Fibroblast of lung (primary cell): Measurements from ENCODE around the gene MKNK1. TPM values are rescaled to one million over a fixed set of nuclear protein-coding genes. Genes with fewer than 3 reads are reported as not detected.
A peak's percentile ranks its signal among the peaks of the same experiment; 100 is the strongest.

Experiments
- DNase-seq, 2 donors: peaks; one replicate each; pipeline versions ENCODE4 v3.0.0 to v3.0.0-alpha.2; 2010; ENCODE audit warnings: low read depth in 2 of 2
- H2AFZ ChIP-seq: 2 replicates; pipeline ENCODE4 v1.5.1; 2012; ENCODE audit warnings: low read length, control low read depth, inconsistent platforms
- H3K27ac ChIP-seq: 2 replicates; pipeline ENCODE4 v1.5.1; 2011; ENCODE audit warnings: low read length, control low read depth; ENCODE audit not compliant: insufficient read depth
- H3K27me3 ChIP-seq: 2 replicates; pipeline ENCODE4 v1.5.1; 2011; ENCODE audit warnings: mild to moderate bottlenecking, low read length; ENCODE audit not compliant: control insufficient read depth, insufficient read depth
- H3K36me3 ChIP-seq: 2 replicates; pipeline ENCODE4 v1.5.1; 2011; ENCODE audit warnings: low read length; ENCODE audit not compliant: control insufficient read depth, insufficient read depth
- H3K4me1 ChIP-seq: 2 replicates; pipeline ENCODE4 v1.5.1; 2011; ENCODE audit warnings: low read length; ENCODE audit not compliant: control insufficient read depth, insufficient read depth; ENCODE audit errors: extremely low read depth
- H3K4me2 ChIP-seq: 2 replicates; pipeline ENCODE4 v1.5.1; 2011; ENCODE audit warnings: low read length, control low read depth; ENCODE audit not compliant: insufficient read depth; ENCODE audit errors: extremely low read depth
- H3K4me3 ChIP-seq, 4 experiments: fragments of 200-600 bp in 1 of 4; sonication (generic) in 1 of 4; replicated peaks in 1 of 4; 2 replicates each; pipeline ENCODE4 v1.5.1; 2011 to 2016; ENCODE audit warnings: low read length in 4 of 4, low read depth in 3 of 4, mild to moderate bottlenecking in 3 of 4, control low read depth in 2 of 4, inconsistent platforms in 1 of 4, mixed read lengths in 1 of 4; ENCODE audit not compliant: insufficient read depth in 1 of 4; ENCODE audit errors: control extremely low read depth in 1 of 4
- H3K79me2 ChIP-seq: 2 replicates; pipeline ENCODE4 v1.5.1; 2012; ENCODE audit warnings: mild to moderate bottlenecking, low read length, inconsistent platforms; ENCODE audit not compliant: control insufficient read depth, insufficient read depth
- H3K9ac ChIP-seq: 2 replicates; pipeline ENCODE4 v1.5.1; 2011; ENCODE audit warnings: mild to moderate bottlenecking, low read length, control low read depth; ENCODE audit not compliant: insufficient read depth
- H3K9me3 ChIP-seq: 2 replicates; pipeline ENCODE4 v1.5.1; 2012; ENCODE audit warnings: low read depth, low read length; ENCODE audit not compliant: control insufficient read depth, insufficient read depth
- H4K20me1 ChIP-seq: 2 replicates; pipeline ENCODE4 v1.5.1; 2011; ENCODE audit warnings: low read length; ENCODE audit not compliant: control insufficient read depth, insufficient read depth; ENCODE audit errors: extremely low read depth
- EZH2 ChIP-seq: IDR thresholded peaks from 2 replicates; pipeline ENCODE4 v1.5.1; 2012; ENCODE audit warnings: low read length, control low read depth, mild to moderate bottlenecking; ENCODE audit errors: missing control alignments
- polyA plus RNA-seq, 2 donors: library from polyadenylated mRNA; depleted of rRNA in 1 of 2; stranded (reverse) in 1 of 2; unstranded in 1 of 2; fragments of >200 nt; gene quantifications; 2 replicates each; pipeline ENCODE4 v1.2.1, GENCODE V29; 2011 to 2012; ENCODE audit warnings: missing spikeins in 1 of 2
- total RNA-seq: library from RNA; depleted of rRNA; stranded (reverse); fragments of >200 nt; gene quantifications from 2 replicates; pipeline ENCODE4 v1.2.1, GENCODE V29; 2014
- TF ChIP-seq, protein P1 (sequence below), 2 donors: IDR thresholded peaks in 1 of 2; conservative IDR thresholded peaks in 1 of 2; 1 replicate in 1 of 2; 2 replicates in 1 of 2; pipeline ENCODE4 v1.5.1; 2011 to 2012; ENCODE audit warnings: low read length in 2 of 2, control low read depth in 1 of 2, inconsistent platforms in 1 of 2, low read depth in 1 of 2, mild to moderate bottlenecking in 1 of 2

The MKNK1 gene
- total and polyA plus RNA-seq, 2 donors (not counting 1 experiment from before 2014, with no cell fraction given) = 22.3 to 33.1 TPM

DNA sequence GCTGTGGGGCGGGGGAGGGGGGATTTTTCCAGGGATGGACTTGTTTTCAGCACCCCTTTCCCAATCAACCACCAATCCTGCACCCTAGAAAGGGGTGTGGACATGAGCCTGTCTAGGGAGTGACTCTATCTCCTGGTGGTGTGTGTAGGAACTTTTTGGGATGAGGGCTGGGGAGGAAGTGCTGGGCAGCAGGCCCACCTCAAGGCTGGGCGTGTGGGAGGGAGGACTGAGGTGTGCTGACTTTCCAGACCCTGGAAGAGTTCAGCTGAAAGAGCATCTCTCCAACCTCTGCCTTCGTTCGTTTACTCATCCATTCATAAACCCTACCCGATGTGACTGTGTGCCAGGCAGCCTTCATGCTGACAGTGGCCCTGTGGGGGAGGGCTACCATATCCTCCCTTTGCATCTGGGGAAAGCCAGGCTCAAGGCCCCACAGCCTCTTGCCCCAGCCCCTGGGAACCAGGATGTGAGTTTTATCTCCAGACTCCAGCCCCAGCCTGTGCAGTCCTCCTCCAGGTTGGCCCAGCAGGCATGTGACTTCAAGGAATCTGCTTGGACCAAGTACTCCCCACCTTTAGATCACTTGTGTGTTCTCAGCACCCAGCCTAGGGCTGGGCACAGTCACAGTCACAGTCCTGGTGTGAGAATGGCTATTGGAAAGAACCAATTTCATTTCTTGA is 59.4 kb downstream of the MKNK1 start:
- H3K4me2 ChIP-seq = no peak overlapping the region
- H3K4me1 ChIP-seq = no peaks in the 10 kb centered on the region
- H3K27me3 ChIP-seq = peaks cover 43% of the 10 kb centered on the region
- H3K9me3 ChIP-seq = no peaks in the 10 kb centered on the region
- no peak overlapping the region for H3K27ac ChIP-seq
- H3K4me3 ChIP-seq = no peak overlapping the region
- no peaks in the 10 kb centered on the region for H3K36me3 ChIP-seq
- H2AFZ ChIP-seq = no peak overlapping the region
- TF ChIP-seq, protein P1, sequence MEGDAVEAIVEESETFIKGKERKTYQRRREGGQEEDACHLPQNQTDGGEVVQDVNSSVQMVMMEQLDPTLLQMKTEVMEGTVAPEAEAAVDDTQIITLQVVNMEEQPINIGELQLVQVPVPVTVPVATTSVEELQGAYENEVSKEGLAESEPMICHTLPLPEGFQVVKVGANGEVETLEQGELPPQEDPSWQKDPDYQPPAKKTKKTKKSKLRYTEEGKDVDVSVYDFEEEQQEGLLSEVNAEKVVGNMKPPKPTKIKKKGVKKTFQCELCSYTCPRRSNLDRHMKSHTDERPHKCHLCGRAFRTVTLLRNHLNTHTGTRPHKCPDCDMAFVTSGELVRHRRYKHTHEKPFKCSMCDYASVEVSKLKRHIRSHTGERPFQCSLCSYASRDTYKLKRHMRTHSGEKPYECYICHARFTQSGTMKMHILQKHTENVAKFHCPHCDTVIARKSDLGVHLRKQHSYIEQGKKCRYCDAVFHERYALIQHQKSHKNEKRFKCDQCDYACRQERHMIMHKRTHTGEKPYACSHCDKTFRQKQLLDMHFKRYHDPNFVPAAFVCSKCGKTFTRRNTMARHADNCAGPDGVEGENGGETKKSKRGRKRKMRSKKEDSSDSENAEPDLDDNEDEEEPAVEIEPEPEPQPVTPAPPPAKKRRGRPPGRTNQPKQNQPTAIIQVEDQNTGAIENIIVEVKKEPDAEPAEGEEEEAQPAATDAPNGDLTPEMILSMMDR (conservative IDR thresholded peaks at IDR 0.05 in 1 of 2, IDR thresholded peaks at IDR 0.05 in 1 of 2; ENCODE audit: low read depth in 1 of 2, low read length in 2 of 2) = no peak
- no peaks in the 10 kb centered on the region for H3K79me2 ChIP-seq
- DNase-seq = no peak
- no peaks in the 10 kb centered on the region for H4K20me1 ChIP-seq
- H3K9ac ChIP-seq = no peak overlapping the region

DNA sequence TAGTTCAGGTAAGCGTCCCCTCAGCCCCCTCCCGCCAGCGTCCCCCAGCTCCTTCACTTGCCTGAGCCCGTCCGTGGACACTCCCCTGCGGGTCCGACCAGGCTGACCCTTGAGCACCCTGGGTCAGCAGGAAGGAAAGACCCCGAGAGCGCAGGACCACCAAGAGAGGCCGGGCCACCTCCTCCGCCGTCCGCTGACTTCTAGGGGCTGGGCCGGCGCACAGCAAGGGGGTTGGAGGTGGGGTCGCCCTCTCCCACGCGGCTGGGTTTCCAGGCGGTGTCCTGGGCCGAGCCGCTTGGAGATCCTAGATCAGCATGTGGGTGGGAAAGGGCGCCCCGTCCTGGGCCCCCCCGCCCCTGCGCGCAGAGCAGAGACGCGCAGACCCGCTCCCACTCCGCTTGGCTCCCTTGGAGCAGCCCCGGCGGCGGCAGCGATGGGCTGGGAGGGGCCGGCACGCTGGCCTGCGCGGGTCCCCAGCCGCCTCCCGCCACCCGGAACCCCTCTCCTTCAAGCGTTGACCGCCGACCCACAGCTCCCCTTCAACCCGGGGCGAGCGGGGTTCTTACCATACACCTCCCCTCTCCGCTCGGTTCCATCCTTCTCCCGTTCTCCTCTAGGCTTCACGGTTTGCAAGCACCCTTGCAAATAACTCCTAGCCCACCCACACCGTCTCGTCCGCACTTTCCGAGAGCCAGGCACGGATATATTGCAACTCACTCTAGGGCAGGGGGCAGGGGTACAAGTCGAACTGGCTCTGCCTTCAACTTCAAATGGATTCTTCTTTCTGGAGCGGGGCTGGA is 60.1 kb downstream of the MKNK1 start:
- no peak overlapping the region for H3K27ac ChIP-seq
- no peak overlapping the region for H3K4me3 ChIP-seq
- no peaks in the 10 kb centered on the region for H3K9me3 ChIP-seq
- peaks cover 43% of the 10 kb centered on the region for H3K27me3 ChIP-seq
- no peaks in the 10 kb centered on the region for H3K36me3 ChIP-seq
- no peak overlapping the region for H3K4me2 ChIP-seq
- TF ChIP-seq, protein P1 (conservative IDR thresholded peaks at IDR 0.05 in 1 of 2, IDR thresholded peaks at IDR 0.05 in 1 of 2; ENCODE audit: low read depth in 1 of 2, low read length in 2 of 2) = no peak
- peak; percentile 73 for TF ChIP-seq EZH2
- H3K9ac ChIP-seq = no peak overlapping the region
- no peaks in the 10 kb centered on the region for H4K20me1 ChIP-seq
- no peak overlapping the region for H2AFZ ChIP-seq
- no peaks in the 10 kb centered on the region for H3K4me1 ChIP-seq
- no peak for DNase-seq
- H3K79me2 ChIP-seq = no peaks in the 10 kb centered on the region

DNA sequence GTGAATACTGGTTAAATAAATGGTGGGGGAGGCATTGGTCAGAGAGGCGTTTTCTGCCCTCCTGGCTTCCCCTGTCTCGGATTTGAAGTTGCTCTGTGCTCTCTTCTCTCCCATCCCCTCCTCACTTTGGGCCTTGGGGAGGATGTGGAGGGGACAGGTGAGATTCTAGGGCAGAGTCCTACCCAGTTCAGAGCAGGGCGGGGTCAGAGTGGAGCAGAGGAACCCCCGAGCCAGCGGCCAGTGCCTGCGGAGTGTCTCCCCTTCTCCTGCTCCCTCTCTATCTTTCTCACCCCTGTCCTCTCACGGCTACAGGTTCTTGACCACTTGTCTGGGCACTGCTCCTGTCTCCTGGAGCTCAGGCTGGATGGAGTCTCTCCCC is 60.7 kb downstream of the MKNK1 start:
- no peaks in the 10 kb centered on the region for H3K4me1 ChIP-seq
- DNase-seq = no peak
- no peak overlapping the region for H3K27ac ChIP-seq
- H3K79me2 ChIP-seq = no peaks in the 10 kb centered on the region
- no peaks in the 10 kb centered on the region for H3K9me3 ChIP-seq
- H3K27me3 ChIP-seq = peaks cover 43% of the 10 kb centered on the region
- H3K4me2 ChIP-seq = no peak overlapping the region
- TF ChIP-seq EZH2 = no peak
- TF ChIP-seq, protein P1 (conservative IDR thresholded peaks at IDR 0.05 in 1 of 2, IDR thresholded peaks at IDR 0.05 in 1 of 2; ENCODE audit: low read depth in 1 of 2, low read length in 2 of 2) = no peak
- H3K36me3 ChIP-seq = no peaks in the 10 kb centered on the region
- H2AFZ ChIP-seq = no peak overlapping the region
- no peak overlapping the region for H3K9ac ChIP-seq
- no peak overlapping the region for H3K4me3 ChIP-seq
- no peaks in the 10 kb centered on the region for H4K20me1 ChIP-seq
